ENCODE results near the gene MAP3K21. TPM values are rescaled to one million over a fixed set of nuclear protein-coding genes. Genes with fewer than 3 reads are reported as not detected.
A peak's percentile ranks its signal among the peaks of the same experiment; 100 is the strongest.

Gene MAP3K21
- total and polyA plus RNA-seq, 9 of the 15 experiments (the other 6 are each of a cell fraction or from before 2014, with no cell fraction given), result 0.23 to 0.86 (median 0.49) TPM

DNA sequence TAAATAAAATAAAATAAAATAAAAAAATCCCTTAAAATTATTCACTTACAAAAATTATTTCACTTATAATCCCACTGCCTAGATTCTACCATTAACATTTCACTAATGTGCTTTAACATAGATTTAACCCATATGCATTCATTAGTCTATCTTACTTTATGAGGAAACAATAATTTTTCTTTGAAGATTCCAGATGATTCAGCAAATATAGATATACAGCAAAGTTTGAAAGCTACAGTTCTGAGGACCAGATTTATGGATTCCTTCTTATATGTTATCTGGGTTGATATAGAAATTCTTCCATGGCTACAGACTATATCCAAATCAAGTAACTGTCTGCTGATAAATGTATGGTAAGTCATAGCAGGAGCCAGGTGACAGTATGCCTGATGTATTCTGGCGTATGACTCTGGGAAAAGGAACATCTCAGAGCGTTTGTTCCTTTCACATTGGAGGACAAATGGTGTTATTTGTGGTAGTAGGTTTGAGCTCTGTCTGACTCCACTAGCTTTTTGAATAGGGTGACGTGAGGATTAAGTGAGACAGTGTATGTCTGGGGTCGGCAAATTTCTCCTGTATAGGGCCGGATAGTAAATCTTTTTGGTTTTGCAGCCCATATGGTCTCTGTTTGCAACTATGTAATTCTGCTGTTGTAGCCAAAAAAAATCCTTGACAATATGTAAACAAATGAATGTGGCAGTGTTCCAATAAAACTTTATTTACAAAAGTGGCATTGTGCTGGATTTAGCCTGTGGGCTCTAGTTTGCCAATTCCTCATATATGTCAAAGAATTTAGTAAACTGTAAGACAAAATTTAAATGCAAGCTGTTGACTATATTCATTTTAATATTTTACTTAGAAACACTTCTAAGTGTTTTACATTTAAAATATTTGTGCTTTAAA, 9.3 kb downstream of the MAP3K21 start (continued):
- TF ChIP-seq ZBTB12 (CRISPR knock-in tag; IDR thresholded peaks at IDR 0.05), result no peak
- TF ChIP-seq, protein P1, sequence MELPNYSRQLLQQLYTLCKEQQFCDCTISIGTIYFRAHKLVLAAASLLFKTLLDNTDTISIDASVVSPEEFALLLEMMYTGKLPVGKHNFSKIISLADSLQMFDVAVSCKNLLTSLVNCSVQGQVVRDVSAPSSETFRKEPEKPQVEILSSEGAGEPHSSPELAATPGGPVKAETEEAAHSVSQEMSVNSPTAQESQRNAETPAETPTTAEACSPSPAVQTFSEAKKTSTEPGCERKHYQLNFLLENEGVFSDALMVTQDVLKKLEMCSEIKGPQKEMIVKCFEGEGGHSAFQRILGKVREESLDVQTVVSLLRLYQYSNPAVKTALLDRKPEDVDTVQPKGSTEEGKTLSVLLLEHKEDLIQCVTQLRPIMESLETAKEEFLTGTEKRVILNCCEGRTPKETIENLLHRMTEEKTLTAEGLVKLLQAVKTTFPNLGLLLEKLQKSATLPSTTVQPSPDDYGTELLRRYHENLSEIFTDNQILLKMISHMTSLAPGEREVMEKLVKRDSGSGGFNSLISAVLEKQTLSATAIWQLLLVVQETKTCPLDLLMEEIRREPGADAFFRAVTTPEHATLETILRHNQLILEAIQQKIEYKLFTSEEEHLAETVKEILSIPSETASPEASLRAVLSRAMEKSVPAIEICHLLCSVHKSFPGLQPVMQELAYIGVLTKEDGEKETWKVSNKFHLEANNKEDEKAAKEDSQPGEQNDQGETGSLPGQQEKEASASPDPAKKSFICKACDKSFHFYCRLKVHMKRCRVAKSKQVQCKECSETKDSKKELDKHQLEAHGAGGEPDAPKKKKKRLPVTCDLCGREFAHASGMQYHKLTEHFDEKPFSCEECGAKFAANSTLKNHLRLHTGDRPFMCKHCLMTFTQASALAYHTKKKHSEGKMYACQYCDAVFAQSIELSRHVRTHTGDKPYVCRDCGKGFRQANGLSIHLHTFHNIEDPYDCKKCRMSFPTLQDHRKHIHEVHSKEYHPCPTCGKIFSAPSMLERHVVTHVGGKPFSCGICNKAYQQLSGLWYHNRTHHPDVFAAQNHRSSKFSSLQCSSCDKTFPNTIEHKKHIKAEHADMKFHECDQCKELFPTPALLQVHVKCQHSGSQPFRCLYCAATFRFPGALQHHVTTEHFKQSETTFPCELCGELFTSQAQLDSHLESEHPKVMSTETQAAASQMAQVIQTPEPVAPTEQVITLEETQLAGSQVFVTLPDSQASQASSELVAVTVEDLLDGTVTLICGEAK (IDR thresholded peaks at IDR 0.05), result peak; percentile 88
- TF ChIP-seq, protein P1 (CRISPR knock-in tag; IDR thresholded peaks at IDR 0.05), result peak; percentile 49
- no peak for TF ChIP-seq RB1 (IDR thresholded peaks at IDR 0.05; ENCODE audit: low read depth)
- no peak for TF ChIP-seq SUPT5H (IDR thresholded peaks at IDR 0.05)
- TF ChIP-seq ZNF584 (CRISPR knock-in tag; IDR thresholded peaks at IDR 0.05; ENCODE audit: low read depth), result no peak
- peak; percentile 33; the same call in 1 of the 2 replicates for TF ChIP-seq MAFF (IDR thresholded peaks at IDR 0.05; ENCODE audit: low read length)
- TF ChIP-seq GABPA (tag; conservative IDR thresholded peaks at IDR 0.05; ENCODE audit: low read depth), result no peak
- TF ChIP-seq, protein P2, sequence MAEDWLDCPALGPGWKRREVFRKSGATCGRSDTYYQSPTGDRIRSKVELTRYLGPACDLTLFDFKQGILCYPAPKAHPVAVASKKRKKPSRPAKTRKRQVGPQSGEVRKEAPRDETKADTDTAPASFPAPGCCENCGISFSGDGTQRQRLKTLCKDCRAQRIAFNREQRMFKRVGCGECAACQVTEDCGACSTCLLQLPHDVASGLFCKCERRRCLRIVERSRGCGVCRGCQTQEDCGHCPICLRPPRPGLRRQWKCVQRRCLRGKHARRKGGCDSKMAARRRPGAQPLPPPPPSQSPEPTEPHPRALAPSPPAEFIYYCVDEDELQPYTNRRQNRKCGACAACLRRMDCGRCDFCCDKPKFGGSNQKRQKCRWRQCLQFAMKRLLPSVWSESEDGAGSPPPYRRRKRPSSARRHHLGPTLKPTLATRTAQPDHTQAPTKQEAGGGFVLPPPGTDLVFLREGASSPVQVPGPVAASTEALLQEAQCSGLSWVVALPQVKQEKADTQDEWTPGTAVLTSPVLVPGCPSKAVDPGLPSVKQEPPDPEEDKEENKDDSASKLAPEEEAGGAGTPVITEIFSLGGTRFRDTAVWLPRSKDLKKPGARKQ (CRISPR knock-in tag; IDR thresholded peaks at IDR 0.05), result no peak
- no peak for TF ChIP-seq KDM5B (IDR thresholded peaks at IDR 0.05; ENCODE audit: insufficient replicate concordance, low read depth, low read length)
- TF ChIP-seq, protein P3, sequence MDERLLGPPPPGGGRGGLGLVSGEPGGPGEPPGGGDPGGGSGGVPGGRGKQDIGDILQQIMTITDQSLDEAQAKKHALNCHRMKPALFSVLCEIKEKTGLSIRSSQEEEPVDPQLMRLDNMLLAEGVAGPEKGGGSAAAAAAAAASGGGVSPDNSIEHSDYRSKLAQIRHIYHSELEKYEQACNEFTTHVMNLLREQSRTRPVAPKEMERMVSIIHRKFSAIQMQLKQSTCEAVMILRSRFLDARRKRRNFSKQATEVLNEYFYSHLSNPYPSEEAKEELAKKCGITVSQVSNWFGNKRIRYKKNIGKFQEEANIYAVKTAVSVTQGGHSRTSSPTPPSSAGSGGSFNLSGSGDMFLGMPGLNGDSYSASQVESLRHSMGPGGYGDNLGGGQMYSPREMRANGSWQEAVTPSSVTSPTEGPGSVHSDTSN (CRISPR knock-in tag; IDR thresholded peaks at IDR 0.05; ENCODE audit: low read depth), result no peak
- TF ChIP-seq, protein P3 (tag; conservative IDR thresholded peaks at IDR 0.05; ENCODE audit: low read depth), result no peak
